ENCODE measurements around the gene GRK5. TPM values are rescaled to one million over a fixed set of nuclear protein-coding genes. Genes with fewer than 3 reads are reported as not detected.

GRK5 gene
- total RNA-seq, 2 donors from 2014 or later, result 85.3 to 90.2 TPM

- Histone ChIP-seq H3K4me1 (ENCODE audit: control insufficient read depth in 1 of 2, low read depth in 2 of 2) (peaks cover 7 to 12% of the 10 kb centered on the region in 2 donors), H3K9me3 (no peaks in the 10 kb centered on the region), H3K27me3 (replicated peaks; ENCODE audit: insufficient read depth) (no peaks in the 10 kb centered on the region), H3K27ac (peak overlapping the region in 1 of 2 donors; percentile 49), H3K4me3 (no peak overlapping the region), H3K36me3 (no peaks in the 10 kb centered on the region)
- ATAC-seq (ENCODE audit: insufficient number of reproducible peaks, low FRiP score, low read depth) (no peak), DNase-seq (ENCODE audit: low spot score) (no peak)
- TF ChIP-seq CTCF (IDR thresholded peaks at IDR 0.05), result no peak
Observed at GRCh38 chr10:119406137-119406536, 198.8 kb downstream of the GRK5 start.

- no peak for ATAC-seq (ENCODE audit: insufficient number of reproducible peaks, low FRiP score, low read depth)
- peak overlapping the region in 1 of 2 donors; percentile 49 for H3K27ac ChIP-seq
Observed at GRCh38 chr10:119406601-119407253, 199.4 kb downstream of the GRK5 start.

GRCh38 chr10:119407254-119407777, 199.9 kb downstream of the GRK5 start:
- peaks cover 6 to 11% of the 10 kb centered on the region in 2 donors for H3K4me1 ChIP-seq (ENCODE audit: control insufficient read depth in 1 of 2, low read depth in 2 of 2)
- no peak for DNase-seq (ENCODE audit: low spot score)
- peak overlapping the region in 1 of 2 donors; percentile 49 for H3K27ac ChIP-seq
- H3K27me3 ChIP-seq (replicated peaks; ENCODE audit: insufficient read depth), result no peaks in the 10 kb centered on the region
- no peak for TF ChIP-seq CTCF (IDR thresholded peaks at IDR 0.05)
- no peaks in the 10 kb centered on the region for H3K36me3 ChIP-seq
- no peaks in the 10 kb centered on the region for H3K9me3 ChIP-seq
- no peak for ATAC-seq (ENCODE audit: insufficient number of reproducible peaks, low FRiP score, low read depth)
- H3K4me3 ChIP-seq, result no peak overlapping the region

More at GRCh38 chr10:119406601-119407253, 199.4 kb downstream of the GRK5 start:
- no peaks in the 10 kb centered on the region for H3K36me3 ChIP-seq
- H3K4me1 ChIP-seq (ENCODE audit: control insufficient read depth in 1 of 2, low read depth in 2 of 2), result peaks cover 5 to 6% of the 10 kb centered on the region in 2 donors
- H3K4me3 ChIP-seq, result no peak overlapping the region
- TF ChIP-seq CTCF (IDR thresholded peaks at IDR 0.05), result no peak
- H3K27me3 ChIP-seq (replicated peaks; ENCODE audit: insufficient read depth), result no peaks in the 10 kb centered on the region
- H3K9me3 ChIP-seq, result no peaks in the 10 kb centered on the region
- DNase-seq (ENCODE audit: low spot score), result no peak

GRCh38 chr10:119408072-119408471, 200.7 kb downstream of the GRK5 start:
- Histone ChIP-seq H3K27ac (no peak overlapping the region), H3K9me3 (no peaks in the 10 kb centered on the region), H3K4me1 (ENCODE audit: control insufficient read depth in 1 of 2, low read depth in 2 of 2) (peaks cover 14 to 15% of the 10 kb centered on the region in 2 donors), H3K36me3 (no peaks in the 10 kb centered on the region), H3K27me3 (replicated peaks; ENCODE audit: insufficient read depth) (no peaks in the 10 kb centered on the region), H3K4me3 (no peak overlapping the region)
- TF ChIP-seq CTCF (IDR thresholded peaks at IDR 0.05), result no peak
- ATAC-seq (ENCODE audit: insufficient number of reproducible peaks, low FRiP score, low read depth) (no peak), DNase-seq (ENCODE audit: low spot score) (no peak)

- Histone ChIP-seq H3K4me3 (no peak overlapping the region), H3K9me3 (no peaks in the 10 kb centered on the region), H3K27ac (no peak overlapping the region), H3K36me3 (no peaks in the 10 kb centered on the region), H3K27me3 (replicated peaks; ENCODE audit: insufficient read depth) (no peaks in the 10 kb centered on the region), H3K4me1 (ENCODE audit: control insufficient read depth in 1 of 2, low read depth in 2 of 2) (peaks cover 15 to 19% of the 10 kb centered on the region in 2 donors)
- TF ChIP-seq CTCF (IDR thresholded peaks at IDR 0.05), result no peak
- DNase-seq (ENCODE audit: low spot score) (no peak), ATAC-seq (ENCODE audit: insufficient number of reproducible peaks, low FRiP score, low read depth) (no peak)
Observed at GRCh38 chr10:119408969-119409371, 201.6 kb downstream of the GRK5 start.
